Sigmoid colon (tissue), 4 donors: ENCODE data around the gene THBS2.

Experiments used
- EP300 ChIP-seq, 4 donors: sonication (generic); formaldehyde crosslinking; IDR thresholded peaks; one replicate each; pipeline ENCODE4 v1.6.1; 2017; ENCODE audit warnings: antibody characterized with exemption in 4 of 4
- TF ChIP-seq, protein P1 (sequence below), 4 experiments: fragments of 450-650 bp in 3 of 4; fragments of 200-600 bp in 1 of 4; IDR thresholded peaks; one replicate each; pipeline ENCODE4 v1.5.1; 2016 to 2019; ENCODE audit warnings: antibody characterized with exemption in 4 of 4, mild to moderate bottlenecking in 3 of 4, moderate library complexity in 2 of 4

GRCh38 chr6:169230322-169230665 is 23.4 kb downstream of the THBS2 start:
- TF ChIP-seq, protein P1, sequence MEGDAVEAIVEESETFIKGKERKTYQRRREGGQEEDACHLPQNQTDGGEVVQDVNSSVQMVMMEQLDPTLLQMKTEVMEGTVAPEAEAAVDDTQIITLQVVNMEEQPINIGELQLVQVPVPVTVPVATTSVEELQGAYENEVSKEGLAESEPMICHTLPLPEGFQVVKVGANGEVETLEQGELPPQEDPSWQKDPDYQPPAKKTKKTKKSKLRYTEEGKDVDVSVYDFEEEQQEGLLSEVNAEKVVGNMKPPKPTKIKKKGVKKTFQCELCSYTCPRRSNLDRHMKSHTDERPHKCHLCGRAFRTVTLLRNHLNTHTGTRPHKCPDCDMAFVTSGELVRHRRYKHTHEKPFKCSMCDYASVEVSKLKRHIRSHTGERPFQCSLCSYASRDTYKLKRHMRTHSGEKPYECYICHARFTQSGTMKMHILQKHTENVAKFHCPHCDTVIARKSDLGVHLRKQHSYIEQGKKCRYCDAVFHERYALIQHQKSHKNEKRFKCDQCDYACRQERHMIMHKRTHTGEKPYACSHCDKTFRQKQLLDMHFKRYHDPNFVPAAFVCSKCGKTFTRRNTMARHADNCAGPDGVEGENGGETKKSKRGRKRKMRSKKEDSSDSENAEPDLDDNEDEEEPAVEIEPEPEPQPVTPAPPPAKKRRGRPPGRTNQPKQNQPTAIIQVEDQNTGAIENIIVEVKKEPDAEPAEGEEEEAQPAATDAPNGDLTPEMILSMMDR (IDR thresholded peaks at IDR 0.05): no peak
- TF ChIP-seq EP300 (IDR thresholded peaks at IDR 0.05): no peak
